HG02885 (cell line): ENCODE data around the gene DCP1B.
A peak's percentile ranks its signal among the peaks of the same experiment; 100 is the strongest.

Source experiments
- ATAC-seq: cut with Tn5 transposase; IDR thresholded peaks from one replicate; pipeline ENCODE4 v1.9.1; 2021; ENCODE audit warnings: mild to moderate bottlenecking; ENCODE audit not compliant: unreplicated experiment, poor library complexity

Gene DCP1B

GRCh38 chr12:2018391-2018790, 14.1 kb upstream of the DCP1B start:
- no peak for ATAC-seq

GRCh38 chr12:2017546-2018337, 13.5 kb upstream of the DCP1B start:
- ATAC-seq: no peak

GRCh38 chr12:2016862-2017545, 12.7 kb upstream of the DCP1B start:
- ATAC-seq: no peak

- no peak for ATAC-seq
Observed at GRCh38 chr12:2014231-2014630, 10.0 kb upstream of the DCP1B start.

- ATAC-seq: no peak
Observed at GRCh38 chr12:2013527-2014223, 9.4 kb upstream of the DCP1B start.

- ATAC-seq: no peak
Observed at GRCh38 chr12:2013086-2013485, 8.8 kb upstream of the DCP1B start.

GRCh38 chr12:2011643-2012607, 7.7 kb upstream of the DCP1B start:
- ATAC-seq: no peak

GRCh38 chr12:2009623-2010022, 5.4 kb upstream of the DCP1B start:
- ATAC-seq: no peak

GRCh38 chr12:2008677-2009076, 4.4 kb upstream of the DCP1B start:
- no peak for ATAC-seq

GRCh38 chr12:2003676-2004112, 563 bp downstream of the DCP1B start:
- peak; percentile 18 for ATAC-seq

- no peak for ATAC-seq
Observed at GRCh38 chr12:1995205-1995896, 8.9 kb downstream of the DCP1B start.

GRCh38 chr12:1994429-1995143, 9.7 kb downstream of the DCP1B start:
- ATAC-seq: no peak

- ATAC-seq: no peak
Observed at GRCh38 chr12:1993871-1994371, 10.3 kb downstream of the DCP1B start.

GRCh38 chr12:1993341-1993740, 10.9 kb downstream of the DCP1B start:
- ATAC-seq: no peak

- no peak for ATAC-seq
Observed at GRCh38 chr12:1992732-1993131, 11.5 kb downstream of the DCP1B start.

GRCh38 chr12:1989111-1989510, 15.1 kb downstream of the DCP1B start:
- ATAC-seq: no peak

GRCh38 chr12:1984759-1985158, 19.5 kb downstream of the DCP1B start:
- no peak for ATAC-seq

- ATAC-seq: no peak
Observed at GRCh38 chr12:1980282-1980681, 24.0 kb downstream of the DCP1B start.
